ENCODE results near the gene CTNND2.

The CTNND2 gene

GRCh38 chr5:10973316-10973715 lies 930.9 kb downstream of the CTNND2 start:
- Histone ChIP-seq H3K4me2 (ENCODE audit: low read depth, low read length) (no peak overlapping the region), H3K9ac (ENCODE audit: low read length) (no peak overlapping the region), H4K20me1 (ENCODE audit: insufficient read depth, low read length) (no peaks in the 10 kb centered on the region), H2AFZ (ENCODE audit: low read length) (no peak overlapping the region), H3K4me3 (ENCODE audit: low read length) (no peak overlapping the region), H3F3A (ENCODE audit: insufficient read depth, low read length) (no peaks in the 10 kb centered on the region), H3K27ac (ENCODE audit: low read length) (no peak overlapping the region), H3K9me3 (replicated peaks; ENCODE audit: insufficient read depth, low read length) (no peaks in the 10 kb centered on the region), H3K4me1 (ENCODE audit: low read length) (no peaks in the 10 kb centered on the region), H3K36me3 (replicated peaks; ENCODE audit: insufficient read depth, low read length) (no peaks in the 10 kb centered on the region), H3K27me3 (replicated peaks; ENCODE audit: insufficient read depth, low read length) (no peaks in the 10 kb centered on the region), H3K9me2 (replicated peaks; ENCODE audit: insufficient read depth, low read length) (no peaks in the 10 kb centered on the region), H3K79me2 (ENCODE audit: low read length) (no peaks in the 10 kb centered on the region)
- DNase-seq = no peak
- TF ChIP-seq EZH2 (optimal IDR thresholded peaks at IDR 0.05; ENCODE audit: low read depth, low read length) = no peak
- TF ChIP-seq EZH2phosphoT487 (IDR thresholded peaks at IDR 0.05; ENCODE audit: low read length) = no peak

- DNase-seq = no peak
- no peak overlapping the region for H3K4me3 ChIP-seq (ENCODE audit: low read length)
- H3K27ac ChIP-seq (ENCODE audit: low read length) = no peak overlapping the region
- no peaks in the 10 kb centered on the region for H3K27me3 ChIP-seq (replicated peaks; ENCODE audit: insufficient read depth, low read length)
- no peaks in the 10 kb centered on the region for H3K36me3 ChIP-seq (replicated peaks; ENCODE audit: insufficient read depth, low read length)
- no peaks in the 10 kb centered on the region for H3F3A ChIP-seq (ENCODE audit: insufficient read depth, low read length)
- H3K9me3 ChIP-seq (replicated peaks; ENCODE audit: insufficient read depth, low read length) = no peaks in the 10 kb centered on the region
- no peak overlapping the region for H2AFZ ChIP-seq (ENCODE audit: low read length)
- TF ChIP-seq EZH2phosphoT487 (IDR thresholded peaks at IDR 0.05; ENCODE audit: low read length) = no peak
- TF ChIP-seq CTCF (IDR thresholded peaks at IDR 0.05; ENCODE audit: low read length) = no peak
- no peak for TF ChIP-seq EZH2 (optimal IDR thresholded peaks at IDR 0.05; ENCODE audit: low read depth, low read length)
- no peaks in the 10 kb centered on the region for H3K4me1 ChIP-seq (ENCODE audit: low read length)
- no peaks in the 10 kb centered on the region for H4K20me1 ChIP-seq (ENCODE audit: insufficient read depth, low read length)
- H3K9me2 ChIP-seq (replicated peaks; ENCODE audit: insufficient read depth, low read length) = no peaks in the 10 kb centered on the region
- H3K9ac ChIP-seq (ENCODE audit: low read length) = no peak overlapping the region
- no peak overlapping the region for H3K4me2 ChIP-seq (ENCODE audit: low read depth, low read length)
- H3K79me2 ChIP-seq (ENCODE audit: low read length) = no peaks in the 10 kb centered on the region
Measured at GRCh38 chr5:10969684-10970180, 934.5 kb downstream of the CTNND2 start.

DNA sequence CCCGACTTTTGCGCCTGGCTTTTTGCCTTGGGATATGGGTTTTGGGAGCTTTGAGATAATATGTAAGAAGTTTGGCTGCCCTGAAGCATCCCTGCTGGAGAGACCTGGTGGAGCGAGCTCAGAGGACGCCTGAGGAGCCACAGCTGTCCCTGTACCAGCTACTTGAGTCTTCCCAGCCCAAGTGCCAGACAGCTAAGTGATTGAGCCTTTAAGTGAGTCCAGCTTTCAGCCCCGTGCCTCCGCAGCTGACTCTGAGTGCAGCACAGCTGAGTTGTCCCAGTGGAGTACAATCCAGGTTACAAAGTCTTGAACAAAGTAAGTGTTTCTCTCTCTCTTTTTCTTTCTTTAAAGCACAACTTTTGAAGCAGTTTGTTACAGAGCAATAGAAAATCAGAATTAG lies 939.4 kb downstream of the CTNND2 start:
- Histone ChIP-seq H3K4me2 (ENCODE audit: low read depth, low read length) (no peak overlapping the region), H3K9me3 (replicated peaks; ENCODE audit: insufficient read depth, low read length) (no peaks in the 10 kb centered on the region), H2AFZ (ENCODE audit: low read length) (no peak overlapping the region), H3K4me1 (ENCODE audit: low read length) (no peaks in the 10 kb centered on the region), H3K27ac (ENCODE audit: low read length) (no peak overlapping the region), H3K4me3 (ENCODE audit: low read length) (no peak overlapping the region), H3F3A (ENCODE audit: insufficient read depth, low read length) (no peaks in the 10 kb centered on the region), H3K9ac (ENCODE audit: low read length) (no peak overlapping the region), H3K9me2 (replicated peaks; ENCODE audit: insufficient read depth, low read length) (no peaks in the 10 kb centered on the region), H3K79me2 (ENCODE audit: low read length) (no peaks in the 10 kb centered on the region), H3K27me3 (replicated peaks; ENCODE audit: insufficient read depth, low read length) (no peaks in the 10 kb centered on the region), H4K20me1 (ENCODE audit: insufficient read depth, low read length) (no peaks in the 10 kb centered on the region), H3K36me3 (replicated peaks; ENCODE audit: insufficient read depth, low read length) (no peaks in the 10 kb centered on the region)
- no peak for DNase-seq
- TF ChIP-seq CTCF (IDR thresholded peaks at IDR 0.05; ENCODE audit: low read length) (no peak), EZH2phosphoT487 (IDR thresholded peaks at IDR 0.05; ENCODE audit: low read length) (no peak), EZH2 (optimal IDR thresholded peaks at IDR 0.05; ENCODE audit: low read depth, low read length) (no peak)

- Histone ChIP-seq H3K4me3 (ENCODE audit: low read length) (no peak overlapping the region), H3F3A (ENCODE audit: insufficient read depth, low read length) (no peaks in the 10 kb centered on the region), H4K20me1 (ENCODE audit: insufficient read depth, low read length) (no peaks in the 10 kb centered on the region), H3K4me1 (ENCODE audit: low read length) (no peaks in the 10 kb centered on the region), H3K9me3 (replicated peaks; ENCODE audit: insufficient read depth, low read length) (no peaks in the 10 kb centered on the region), H3K27ac (ENCODE audit: low read length) (no peak overlapping the region), H3K4me2 (ENCODE audit: low read depth, low read length) (no peak overlapping the region), H3K9me2 (replicated peaks; ENCODE audit: insufficient read depth, low read length) (no peaks in the 10 kb centered on the region), H3K36me3 (replicated peaks; ENCODE audit: insufficient read depth, low read length) (no peaks in the 10 kb centered on the region), H3K9ac (ENCODE audit: low read length) (no peak overlapping the region), H3K79me2 (ENCODE audit: low read length) (no peaks in the 10 kb centered on the region), H2AFZ (ENCODE audit: low read length) (no peak overlapping the region), H3K27me3 (replicated peaks; ENCODE audit: insufficient read depth, low read length) (no peaks in the 10 kb centered on the region)
- no peak for TF ChIP-seq EZH2phosphoT487 (IDR thresholded peaks at IDR 0.05; ENCODE audit: low read length)
- TF ChIP-seq EZH2 (optimal IDR thresholded peaks at IDR 0.05; ENCODE audit: low read depth, low read length) = no peak
- DNase-seq = no peak
Measured at GRCh38 chr5:10958728-10959127, 945.5 kb downstream of the CTNND2 start.
